IPS-11a (cell line): ENCODE results near the gene ENOX1.

Experiments used
- H3K4me3 ChIP-seq: one replicate; pipeline ENCODE4 v1.5.1; 2013; ENCODE audit warnings: low read depth, low read length, control low read depth

The ENOX1 gene

GRCh38 chr13:43329702-43330101, 457.1 kb downstream of the ENOX1 start:
- no peak overlapping the region for H3K4me3 ChIP-seq

GRCh38 chr13:43328907-43329306, 457.9 kb downstream of the ENOX1 start:
- H3K4me3 ChIP-seq: no peak overlapping the region

- no peak overlapping the region for H3K4me3 ChIP-seq
Observed at GRCh38 chr13:43326100-43326499, 460.7 kb downstream of the ENOX1 start.

GRCh38 chr13:43325636-43326035, 461.1 kb downstream of the ENOX1 start:
- H3K4me3 ChIP-seq: no peak overlapping the region

- no peak overlapping the region for H3K4me3 ChIP-seq
Observed at GRCh38 chr13:43324129-43324528, 462.6 kb downstream of the ENOX1 start.

GRCh38 chr13:43319617-43320444, 466.9 kb downstream of the ENOX1 start:
- no peak overlapping the region for H3K4me3 ChIP-seq

GRCh38 chr13:43316946-43317353, 469.8 kb downstream of the ENOX1 start:
- no peak overlapping the region for H3K4me3 ChIP-seq

- H3K4me3 ChIP-seq: no peak overlapping the region
Observed at GRCh38 chr13:43316281-43316680, 470.5 kb downstream of the ENOX1 start.

- H3K4me3 ChIP-seq: no peak overlapping the region
Observed at GRCh38 chr13:43315522-43315921, 471.2 kb downstream of the ENOX1 start.

- H3K4me3 ChIP-seq: no peak overlapping the region
Observed at GRCh38 chr13:43309311-43309710, 477.5 kb downstream of the ENOX1 start.

- no peak overlapping the region for H3K4me3 ChIP-seq
Observed at GRCh38 chr13:43307921-43308433, 478.8 kb downstream of the ENOX1 start.

GRCh38 chr13:43307221-43307920, 479.4 kb downstream of the ENOX1 start:
- no peak overlapping the region for H3K4me3 ChIP-seq

- no peak overlapping the region for H3K4me3 ChIP-seq
Observed at GRCh38 chr13:43306372-43306771, 480.4 kb downstream of the ENOX1 start.

GRCh38 chr13:43305416-43305815, 481.4 kb downstream of the ENOX1 start:
- H3K4me3 ChIP-seq: no peak overlapping the region

- no peak overlapping the region for H3K4me3 ChIP-seq
Observed at GRCh38 chr13:43304945-43305344, 481.8 kb downstream of the ENOX1 start.

GRCh38 chr13:43304449-43304848, 482.3 kb downstream of the ENOX1 start:
- H3K4me3 ChIP-seq: no peak overlapping the region

- no peak overlapping the region for H3K4me3 ChIP-seq
Observed at GRCh38 chr13:43303033-43303729, 483.6 kb downstream of the ENOX1 start.

GRCh38 chr13:43301346-43301969, 485.3 kb downstream of the ENOX1 start:
- H3K4me3 ChIP-seq: no peak overlapping the region

- no peak overlapping the region for H3K4me3 ChIP-seq
Observed at GRCh38 chr13:43300865-43301264, 485.9 kb downstream of the ENOX1 start.

GRCh38 chr13:43299374-43299773, 487.4 kb downstream of the ENOX1 start:
- H3K4me3 ChIP-seq: no peak overlapping the region

- H3K4me3 ChIP-seq: no peak overlapping the region
Observed at GRCh38 chr13:43298816-43299215, 488.0 kb downstream of the ENOX1 start.
